Subcutaneous adipose tissue (tissue), 4 donors: ENCODE results near the gene LRP1B. TPM values are rescaled to one million over a fixed set of nuclear protein-coding genes. Genes with fewer than 3 reads are reported as not detected.

Experiments used
- CTCF ChIP-seq: fragments of 450-650 bp; IDR thresholded peaks from one replicate; pipeline ENCODE4 v1.5.1; 2016; ENCODE audit warnings: low read depth, mild to moderate bottlenecking, control low read depth, antibody characterized with exemption, moderate library complexity
- total RNA-seq, 4 donors: library from RNA; depleted of rRNA; stranded (reverse); fragments of >200 nt; gene quantifications; one replicate each; pipeline ENCODE4 v1.1.0, GENCODE V29; 2016

The LRP1B gene
- total RNA-seq, 4 donors from 2014 or later: 4.2 to 50.2 (median 14.7) TPM

GRCh38 chr2:141195087-141195486 lies 935.7 kb downstream of the LRP1B start:
- TF ChIP-seq CTCF: no peak

GRCh38 chr2:141187075-141187439 lies 943.8 kb downstream of the LRP1B start:
- no peak for TF ChIP-seq CTCF

GRCh38 chr2:141186413-141187074 lies 944.3 kb downstream of the LRP1B start:
- no peak for TF ChIP-seq CTCF

GRCh38 chr2:141182246-141182645 lies 948.6 kb downstream of the LRP1B start:
- TF ChIP-seq CTCF: no peak

GRCh38 chr2:141162314-141162713 lies 968.5 kb downstream of the LRP1B start:
- TF ChIP-seq CTCF: no peak

- TF ChIP-seq CTCF: no peak
Observed at GRCh38 chr2:141151611-141152286, 979.1 kb downstream of the LRP1B start.

- TF ChIP-seq CTCF: no peak
Observed at GRCh38 chr2:141142025-141142424, 988.8 kb downstream of the LRP1B start.
